Measurements from ENCODE around the gene EPHA8.

DNA sequence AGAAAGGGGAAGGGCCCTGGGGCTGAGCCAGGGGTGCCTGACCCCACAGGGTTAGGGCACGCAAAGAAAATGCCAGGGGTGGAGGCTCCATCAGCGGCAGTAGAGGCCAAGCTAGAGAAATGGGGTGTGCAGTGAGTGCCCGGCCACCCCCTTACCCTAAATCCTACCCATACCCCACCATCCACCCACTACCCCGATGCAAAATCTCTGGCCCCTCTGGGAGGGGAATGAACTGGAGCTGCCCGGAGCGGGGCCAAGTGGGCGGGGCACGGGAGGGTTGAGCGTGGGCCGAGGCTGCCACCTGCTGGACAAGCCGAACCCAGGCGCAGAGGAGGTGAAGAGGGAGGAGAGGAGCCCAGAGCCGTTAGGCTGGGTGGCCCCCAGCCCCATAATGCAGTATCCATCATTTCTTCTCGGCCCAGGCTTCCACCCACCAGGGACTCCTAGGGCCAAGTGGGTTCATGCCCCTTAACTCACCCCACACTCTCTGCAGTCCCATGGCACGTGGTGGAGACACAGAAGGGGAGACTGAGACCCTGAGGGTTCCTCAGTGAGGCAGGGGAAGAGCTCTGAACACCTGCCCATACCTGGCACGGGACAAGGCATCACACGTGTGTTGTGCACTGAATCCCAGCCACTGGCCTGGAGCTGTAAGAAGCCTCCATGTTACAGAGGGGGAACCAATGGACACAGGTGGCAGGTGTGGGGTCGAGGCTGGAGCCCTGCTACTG lies 78.8 kb downstream of the EPHA8 start:
- TF ChIP-seq, protein P1, sequence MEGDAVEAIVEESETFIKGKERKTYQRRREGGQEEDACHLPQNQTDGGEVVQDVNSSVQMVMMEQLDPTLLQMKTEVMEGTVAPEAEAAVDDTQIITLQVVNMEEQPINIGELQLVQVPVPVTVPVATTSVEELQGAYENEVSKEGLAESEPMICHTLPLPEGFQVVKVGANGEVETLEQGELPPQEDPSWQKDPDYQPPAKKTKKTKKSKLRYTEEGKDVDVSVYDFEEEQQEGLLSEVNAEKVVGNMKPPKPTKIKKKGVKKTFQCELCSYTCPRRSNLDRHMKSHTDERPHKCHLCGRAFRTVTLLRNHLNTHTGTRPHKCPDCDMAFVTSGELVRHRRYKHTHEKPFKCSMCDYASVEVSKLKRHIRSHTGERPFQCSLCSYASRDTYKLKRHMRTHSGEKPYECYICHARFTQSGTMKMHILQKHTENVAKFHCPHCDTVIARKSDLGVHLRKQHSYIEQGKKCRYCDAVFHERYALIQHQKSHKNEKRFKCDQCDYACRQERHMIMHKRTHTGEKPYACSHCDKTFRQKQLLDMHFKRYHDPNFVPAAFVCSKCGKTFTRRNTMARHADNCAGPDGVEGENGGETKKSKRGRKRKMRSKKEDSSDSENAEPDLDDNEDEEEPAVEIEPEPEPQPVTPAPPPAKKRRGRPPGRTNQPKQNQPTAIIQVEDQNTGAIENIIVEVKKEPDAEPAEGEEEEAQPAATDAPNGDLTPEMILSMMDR (IDR thresholded peaks at IDR 0.05): peak; percentile 78
- TF ChIP-seq, protein P2, sequence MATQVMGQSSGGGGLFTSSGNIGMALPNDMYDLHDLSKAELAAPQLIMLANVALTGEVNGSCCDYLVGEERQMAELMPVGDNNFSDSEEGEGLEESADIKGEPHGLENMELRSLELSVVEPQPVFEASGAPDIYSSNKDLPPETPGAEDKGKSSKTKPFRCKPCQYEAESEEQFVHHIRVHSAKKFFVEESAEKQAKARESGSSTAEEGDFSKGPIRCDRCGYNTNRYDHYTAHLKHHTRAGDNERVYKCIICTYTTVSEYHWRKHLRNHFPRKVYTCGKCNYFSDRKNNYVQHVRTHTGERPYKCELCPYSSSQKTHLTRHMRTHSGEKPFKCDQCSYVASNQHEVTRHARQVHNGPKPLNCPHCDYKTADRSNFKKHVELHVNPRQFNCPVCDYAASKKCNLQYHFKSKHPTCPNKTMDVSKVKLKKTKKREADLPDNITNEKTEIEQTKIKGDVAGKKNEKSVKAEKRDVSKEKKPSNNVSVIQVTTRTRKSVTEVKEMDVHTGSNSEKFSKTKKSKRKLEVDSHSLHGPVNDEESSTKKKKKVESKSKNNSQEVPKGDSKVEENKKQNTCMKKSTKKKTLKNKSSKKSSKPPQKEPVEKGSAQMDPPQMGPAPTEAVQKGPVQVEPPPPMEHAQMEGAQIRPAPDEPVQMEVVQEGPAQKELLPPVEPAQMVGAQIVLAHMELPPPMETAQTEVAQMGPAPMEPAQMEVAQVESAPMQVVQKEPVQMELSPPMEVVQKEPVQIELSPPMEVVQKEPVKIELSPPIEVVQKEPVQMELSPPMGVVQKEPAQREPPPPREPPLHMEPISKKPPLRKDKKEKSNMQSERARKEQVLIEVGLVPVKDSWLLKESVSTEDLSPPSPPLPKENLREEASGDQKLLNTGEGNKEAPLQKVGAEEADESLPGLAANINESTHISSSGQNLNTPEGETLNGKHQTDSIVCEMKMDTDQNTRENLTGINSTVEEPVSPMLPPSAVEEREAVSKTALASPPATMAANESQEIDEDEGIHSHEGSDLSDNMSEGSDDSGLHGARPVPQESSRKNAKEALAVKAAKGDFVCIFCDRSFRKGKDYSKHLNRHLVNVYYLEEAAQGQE (IDR thresholded peaks at IDR 0.05): no peak
- no peak for TF ChIP-seq EP300 (IDR thresholded peaks at IDR 0.05)
- TF ChIP-seq CHD4 (IDR thresholded peaks at IDR 0.05; ENCODE audit: borderline replicate concordance): no peak
- TF ChIP-seq, protein P3, sequence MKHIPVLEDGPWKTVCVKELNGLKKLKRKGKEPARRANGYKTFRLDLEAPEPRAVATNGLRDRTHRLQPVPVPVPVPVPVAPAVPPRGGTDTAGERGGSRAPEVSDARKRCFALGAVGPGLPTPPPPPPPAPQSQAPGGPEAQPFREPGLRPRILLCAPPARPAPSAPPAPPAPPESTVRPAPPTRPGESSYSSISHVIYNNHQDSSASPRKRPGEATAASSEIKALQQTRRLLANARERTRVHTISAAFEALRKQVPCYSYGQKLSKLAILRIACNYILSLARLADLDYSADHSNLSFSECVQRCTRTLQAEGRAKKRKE (CRISPR knock-in tag; IDR thresholded peaks at IDR 0.05; ENCODE audit: low read depth): no peak
- no peak for TF ChIP-seq SREBF2 (IDR thresholded peaks at IDR 0.05)
- TF ChIP-seq, protein P4, sequence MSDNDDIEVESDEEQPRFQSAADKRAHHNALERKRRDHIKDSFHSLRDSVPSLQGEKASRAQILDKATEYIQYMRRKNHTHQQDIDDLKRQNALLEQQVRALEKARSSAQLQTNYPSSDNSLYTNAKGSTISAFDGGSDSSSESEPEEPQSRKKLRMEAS (IDR thresholded peaks at IDR 0.05): no peak
- no peak for TF ChIP-seq CEBPB (IDR thresholded peaks at IDR 0.05)
- TF ChIP-seq ZFP36 (IDR thresholded peaks at IDR 0.05; ENCODE audit: borderline replicate concordance, partially characterized antibody): no peak
- no peak for TF ChIP-seq FOSB (CRISPR knock-in tag; IDR thresholded peaks at IDR 0.05)
